ENCODE data around the gene WDR7. TPM values are rescaled to one million over a fixed set of nuclear protein-coding genes. Genes with fewer than 3 reads are reported as not detected.

The WDR7 gene
- total RNA-seq, 4 donors from 2014 or later: 19.3 to 51.4 (median 28.8) TPM

- no peaks in the 10 kb centered on the region for H3K4me1 ChIP-seq
- peaks cover 0 to 33% of the 10 kb centered on the region in 2 donors for H3K36me3 ChIP-seq
- H3K9me3 ChIP-seq: no peaks in the 10 kb centered on the region
- no peak for TF ChIP-seq CTCF (IDR thresholded peaks at IDR 0.05)
- no peak for TF ChIP-seq POLR2AphosphoS5 (IDR thresholded peaks at IDR 0.05)
- no peak for TF ChIP-seq EP300 (IDR thresholded peaks at IDR 0.05)
- no peak for TF ChIP-seq POLR2A (IDR thresholded peaks at IDR 0.05)
- ATAC-seq: no peak
- WGBS, 2 donors (ENCODE audit: low coverage in 1 of 2): 49 to 53% methylated on average over 3 of the region's 3 CpGs
- H3K4me3 ChIP-seq: no peak overlapping the region
- H3K27me3 ChIP-seq: no peaks in the 10 kb centered on the region
- H3K27ac ChIP-seq: no peak overlapping the region
These were observed 286.8 kb downstream of the WDR7 start for GRCh38 chr18:56937874-56938430.

- H3K27ac ChIP-seq: no peak overlapping the region
- no peaks in the 10 kb centered on the region for H3K27me3 ChIP-seq
- peaks cover 0 to 21% (median 0%) of the 10 kb centered on the region in 3 donors for H3K4me1 ChIP-seq
- ATAC-seq: no peak
- H3K36me3 ChIP-seq: no peaks in the 10 kb centered on the region
- WGBS, 2 donors (ENCODE audit: low coverage in 1 of 2): 91 to 100% methylated on average over 4 of the region's 4 CpGs
- TF ChIP-seq CTCF (IDR thresholded peaks at IDR 0.05): no peak
- TF ChIP-seq POLR2AphosphoS5 (IDR thresholded peaks at IDR 0.05): no peak
- TF ChIP-seq POLR2A (IDR thresholded peaks at IDR 0.05): no peak
- no peak for TF ChIP-seq EP300 (IDR thresholded peaks at IDR 0.05)
- no peak overlapping the region for H3K4me3 ChIP-seq
- no peaks in the 10 kb centered on the region for H3K9me3 ChIP-seq
These were observed 294.3 kb downstream of the WDR7 start for GRCh38 chr18:56945171-56946083.

GRCh38 chr18:56947236-56947635 lies 296.1 kb downstream of the WDR7 start:
- Histone ChIP-seq H3K4me1 (peaks cover 0 to 23% (median 0%) of the 10 kb centered on the region in 3 donors), H3K9me3 (no peaks in the 10 kb centered on the region), H3K4me3 (no peak overlapping the region), H3K27ac (no peak overlapping the region), H3K36me3 (no peaks in the 10 kb centered on the region), H3K27me3 (no peaks in the 10 kb centered on the region)
- 24 to 60% methylated on average over 6 of the region's 6 CpGs for WGBS, 2 donors (ENCODE audit: low coverage in 1 of 2)
- no peak for ATAC-seq
- TF ChIP-seq POLR2A (IDR thresholded peaks at IDR 0.05) (no peak), EP300 (IDR thresholded peaks at IDR 0.05) (no peak), POLR2AphosphoS5 (IDR thresholded peaks at IDR 0.05) (no peak), CTCF (IDR thresholded peaks at IDR 0.05) (no peak)

GRCh38 chr18:56952026-56952425 lies 300.9 kb downstream of the WDR7 start:
- TF ChIP-seq EP300 (IDR thresholded peaks at IDR 0.05) (no peak), POLR2AphosphoS5 (IDR thresholded peaks at IDR 0.05) (no peak), CTCF (IDR thresholded peaks at IDR 0.05) (no peak), POLR2A (IDR thresholded peaks at IDR 0.05) (no peak)
- ATAC-seq: no peak
- peaks cover 0 to 8% of the 10 kb centered on the region in 2 donors for H3K36me3 ChIP-seq
- no peak overlapping the region for H3K4me3 ChIP-seq
- 78 to 80% methylated on average over 6 of the region's 6 CpGs for WGBS, 2 donors (ENCODE audit: low coverage in 1 of 2)
- H3K27ac ChIP-seq: no peak overlapping the region
- H3K9me3 ChIP-seq: no peaks in the 10 kb centered on the region
- H3K27me3 ChIP-seq: no peaks in the 10 kb centered on the region
- peaks cover 0 to 20% (median 0%) of the 10 kb centered on the region in 3 donors for H3K4me1 ChIP-seq

Data from gastroesophageal sphincter (tissue), 4 donors.